NCI-H1417 treated with DMSO at 0.1 percent for 48 hours (cell line): ENCODE results near the gene MICAL1.
"Not testable (repeated sequence)": the region's sequence is repeated elsewhere in the genome, so short reads cannot be mapped to it uniquely, and the experiment has no call there.

ENCODE experiments used
- DNase-seq: peaks from one replicate; lab custom pipeline; 2025; lab: John Stamatoyannopoulos, UW

MICAL1 gene

GRCh38 chr6:109477725-109478124 is 22.2 kb upstream of the MICAL1 start:
- no peak for DNase-seq

- no peak for DNase-seq
Measured at GRCh38 chr6:109477184-109477583, 21.6 kb upstream of the MICAL1 start.

- DNase-seq: no peak
Measured at GRCh38 chr6:109475625-109476024, 20.1 kb upstream of the MICAL1 start.

- DNase-seq: no peak
Measured at GRCh38 chr6:109474995-109475394, 19.4 kb upstream of the MICAL1 start.

GRCh38 chr6:109473120-109473519 is 17.5 kb upstream of the MICAL1 start:
- no peak for DNase-seq

- DNase-seq: no peak
Measured at GRCh38 chr6:109472132-109472995, 16.8 kb upstream of the MICAL1 start.

GRCh38 chr6:109471105-109471810 is 15.7 kb upstream of the MICAL1 start:
- no peak for DNase-seq

- DNase-seq: no peak
Measured at GRCh38 chr6:109469591-109470189, 14.1 kb upstream of the MICAL1 start.

- no peak for DNase-seq
Measured at GRCh38 chr6:109467696-109468095, 12.1 kb upstream of the MICAL1 start.

- no peak for DNase-seq
Measured at GRCh38 chr6:109466212-109466923, 10.8 kb upstream of the MICAL1 start.

- peak; percentile 46 for DNase-seq
Measured at GRCh38 chr6:109465772-109466171, 10.2 kb upstream of the MICAL1 start.

GRCh38 chr6:109461733-109462526 is 6.4 kb upstream of the MICAL1 start:
- no peak for DNase-seq

GRCh38 chr6:109461205-109461604 is 5.6 kb upstream of the MICAL1 start:
- DNase-seq: not testable (repeated sequence)

- no peak for DNase-seq
Measured at GRCh38 chr6:109460161-109460829, 4.7 kb upstream of the MICAL1 start.

GRCh38 chr6:109458774-109459531 is 3.4 kb upstream of the MICAL1 start:
- no peak for DNase-seq

GRCh38 chr6:109457562-109457996 is 2.0 kb upstream of the MICAL1 start:
- DNase-seq: no peak

GRCh38 chr6:109456710-109457561 is 1.4 kb upstream of the MICAL1 start:
- DNase-seq: no peak

- DNase-seq: no peak
Measured at GRCh38 chr6:109456111-109456583, 575 bp upstream of the MICAL1 start.
